GM12874 (cell line): Measurements from ENCODE around the gene RASAL2.

ENCODE experiments used
- TF ChIP-seq, protein P1 (sequence below): IDR thresholded peaks from 2 replicates; pipeline ENCODE4 v1.5.1; 2011; ENCODE audit warnings: low read depth, mild to moderate bottlenecking, control low read depth, low read length, moderate library complexity; ENCODE audit not compliant: insufficient read depth

The RASAL2 gene

DNA sequence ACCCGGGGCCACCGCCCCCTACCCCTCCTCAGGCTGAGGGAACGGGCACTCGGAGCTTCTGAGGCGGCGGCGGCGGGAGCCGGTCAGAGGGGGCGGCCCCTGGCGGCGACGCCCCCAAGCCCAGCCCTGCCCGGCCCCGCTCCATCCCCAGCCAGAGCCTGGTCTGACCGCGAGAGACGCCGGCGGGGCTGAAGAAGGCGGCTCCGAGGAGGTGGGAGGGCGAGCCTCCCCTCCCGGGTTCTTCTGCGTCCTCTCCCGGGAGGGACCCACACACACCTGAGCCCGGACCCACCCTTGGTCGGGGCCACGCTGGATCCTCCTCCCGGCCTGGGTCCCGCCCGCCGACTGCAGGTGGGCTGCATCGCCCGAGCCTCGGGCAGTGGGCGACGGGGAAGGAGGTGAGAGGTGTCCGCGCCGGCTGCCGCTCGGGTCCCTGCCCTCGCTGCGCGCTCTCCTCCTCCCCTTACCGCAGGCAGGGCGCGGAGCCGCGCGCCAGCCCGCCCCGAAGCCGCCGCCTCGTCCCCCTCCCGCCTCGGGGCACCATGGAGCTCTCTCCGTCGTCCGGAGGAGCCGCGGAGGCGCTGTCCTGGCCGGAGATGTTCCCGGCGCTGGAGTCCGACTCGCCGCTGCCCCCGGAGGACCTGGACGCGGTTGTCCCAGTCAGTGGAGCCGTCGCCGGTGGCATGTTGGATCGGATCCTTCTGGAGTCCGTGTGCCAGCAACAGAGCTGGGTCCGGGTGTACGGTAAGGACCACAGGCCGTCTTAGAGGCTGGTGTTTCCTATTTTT lies at the start of gene RASAL2:
TSS of gene RASAL2 (plus strand) at position 154 of the 788 bp plus-strand sequence. CDS start at position 543, 389 bp downstream.
- TF ChIP-seq, protein P1, sequence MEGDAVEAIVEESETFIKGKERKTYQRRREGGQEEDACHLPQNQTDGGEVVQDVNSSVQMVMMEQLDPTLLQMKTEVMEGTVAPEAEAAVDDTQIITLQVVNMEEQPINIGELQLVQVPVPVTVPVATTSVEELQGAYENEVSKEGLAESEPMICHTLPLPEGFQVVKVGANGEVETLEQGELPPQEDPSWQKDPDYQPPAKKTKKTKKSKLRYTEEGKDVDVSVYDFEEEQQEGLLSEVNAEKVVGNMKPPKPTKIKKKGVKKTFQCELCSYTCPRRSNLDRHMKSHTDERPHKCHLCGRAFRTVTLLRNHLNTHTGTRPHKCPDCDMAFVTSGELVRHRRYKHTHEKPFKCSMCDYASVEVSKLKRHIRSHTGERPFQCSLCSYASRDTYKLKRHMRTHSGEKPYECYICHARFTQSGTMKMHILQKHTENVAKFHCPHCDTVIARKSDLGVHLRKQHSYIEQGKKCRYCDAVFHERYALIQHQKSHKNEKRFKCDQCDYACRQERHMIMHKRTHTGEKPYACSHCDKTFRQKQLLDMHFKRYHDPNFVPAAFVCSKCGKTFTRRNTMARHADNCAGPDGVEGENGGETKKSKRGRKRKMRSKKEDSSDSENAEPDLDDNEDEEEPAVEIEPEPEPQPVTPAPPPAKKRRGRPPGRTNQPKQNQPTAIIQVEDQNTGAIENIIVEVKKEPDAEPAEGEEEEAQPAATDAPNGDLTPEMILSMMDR = no peak

DNA sequence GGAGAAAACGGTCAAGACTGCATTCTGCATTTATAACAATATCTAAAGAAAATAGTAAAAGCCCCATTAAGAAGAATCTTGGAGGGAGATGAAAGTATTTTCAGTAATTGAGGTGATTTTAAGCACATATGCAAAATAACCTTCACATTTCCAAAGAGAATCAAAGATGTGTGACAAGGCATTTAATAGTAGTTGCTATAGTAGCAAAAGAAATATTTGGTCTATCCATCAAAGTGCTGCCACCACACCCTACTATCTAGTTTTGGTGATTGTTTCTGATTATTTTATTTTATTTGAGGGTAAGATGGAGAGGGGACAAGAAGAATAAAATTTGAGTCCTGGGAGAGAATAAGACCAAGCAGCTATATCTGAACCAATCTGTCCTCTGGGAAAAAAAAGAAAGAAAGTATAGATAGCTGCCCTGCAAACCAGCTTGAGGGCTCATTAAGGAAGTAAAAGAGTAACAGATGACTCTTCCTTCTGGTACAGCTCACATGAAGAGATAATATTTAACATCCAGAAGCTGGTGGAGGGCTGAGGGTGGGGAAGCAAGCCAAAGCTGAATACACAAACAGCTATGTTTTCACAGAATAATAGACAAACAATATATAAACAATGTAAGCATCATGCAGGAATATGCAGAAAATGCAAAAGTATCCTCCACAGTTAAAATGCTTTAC lies 47.2 kb upstream of the RASAL2 start:
- TF ChIP-seq, protein P1 = no peak

DNA sequence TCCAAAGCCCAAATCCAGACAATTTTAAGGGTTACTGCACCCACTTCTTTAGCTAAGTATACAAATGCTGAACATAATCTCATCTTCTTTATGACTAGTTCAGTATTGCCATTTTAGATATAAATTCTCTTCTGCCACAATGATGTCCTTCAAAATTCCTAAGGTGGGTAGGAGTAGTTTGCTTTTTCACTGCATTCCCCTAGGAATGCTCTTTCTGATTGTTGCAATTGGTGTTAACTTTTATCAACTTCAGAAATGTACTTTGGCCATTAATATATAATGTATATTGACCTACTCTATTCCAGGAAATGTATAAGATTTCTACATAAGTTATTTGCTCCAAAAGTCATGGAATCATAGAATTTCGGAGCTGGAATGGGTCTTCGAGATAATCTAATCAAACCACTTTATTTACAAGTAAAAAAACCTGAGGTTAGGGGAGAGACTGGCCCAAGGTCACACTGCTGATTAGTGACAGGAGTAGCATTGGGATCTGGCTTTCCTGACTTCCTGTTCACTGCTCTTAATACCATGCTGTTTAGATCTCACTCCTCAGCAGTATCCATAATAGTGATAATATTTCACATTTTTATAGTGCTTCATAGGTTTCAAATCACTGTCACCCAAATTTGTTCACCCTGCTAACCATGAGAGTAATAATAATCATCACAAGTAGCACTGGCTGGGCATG lies 46.4 kb upstream of the RASAL2 start:
- TF ChIP-seq, protein P1 = no peak

DNA sequence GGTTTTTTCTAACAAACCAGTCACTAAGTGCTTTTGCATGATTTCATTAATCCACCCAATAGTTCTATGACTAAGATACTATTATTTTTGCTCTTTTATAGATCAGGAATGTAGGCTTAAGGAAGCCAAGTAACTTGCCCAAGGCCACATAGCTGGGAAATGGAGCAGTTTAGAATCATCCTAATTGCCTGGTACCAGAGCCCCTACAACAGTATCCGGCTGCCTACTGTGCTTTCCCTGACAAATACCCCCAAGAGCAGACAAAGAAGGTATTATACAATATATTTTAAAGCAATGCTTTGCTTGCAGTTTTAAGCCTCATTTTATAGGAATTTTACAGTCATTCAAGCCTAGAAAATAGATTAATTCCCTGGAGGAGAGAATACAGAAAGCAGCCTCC lies 45.5 kb upstream of the RASAL2 start:
- TF ChIP-seq, protein P1 = no peak

DNA sequence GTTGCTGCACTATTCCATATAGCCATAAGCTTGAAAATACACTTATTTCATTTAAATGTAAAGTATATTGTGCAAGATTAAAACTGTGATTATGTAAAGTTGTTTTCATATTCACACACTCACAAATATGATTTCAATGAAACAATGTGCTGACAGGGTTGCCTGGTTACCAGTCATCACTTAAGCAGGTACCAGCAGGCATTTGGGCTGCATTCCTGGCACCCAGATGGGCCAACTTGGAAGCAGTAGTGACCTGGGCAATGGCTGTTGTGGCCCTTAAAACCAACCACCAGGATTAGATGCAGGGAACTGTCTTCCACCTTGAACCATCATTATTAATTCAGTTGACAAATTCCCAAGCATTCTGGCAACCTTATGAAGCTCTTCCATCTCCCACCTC lies 45.0 kb upstream of the RASAL2 start:
- TF ChIP-seq, protein P1 = no peak

DNA sequence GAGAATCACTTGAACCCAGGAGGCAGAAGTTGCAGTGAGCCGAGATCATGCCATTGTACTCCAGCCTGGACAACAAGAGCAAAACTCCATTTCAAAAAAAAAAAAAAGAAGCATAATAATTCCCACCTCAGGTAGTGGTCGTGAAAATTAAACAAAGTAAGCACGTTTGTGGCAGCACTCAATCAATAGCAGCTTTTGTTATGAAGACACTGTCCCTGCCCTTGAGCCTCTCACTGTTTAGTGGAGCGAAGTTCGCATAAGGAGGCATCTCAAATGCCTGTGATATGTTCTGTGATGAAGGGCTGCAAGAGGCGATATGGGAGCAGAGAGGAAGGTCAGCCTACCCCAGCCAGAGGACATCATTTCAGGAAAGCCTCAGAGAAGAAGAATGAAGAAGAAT lies 43.8 kb upstream of the RASAL2 start:
- TF ChIP-seq, protein P1 = no peak

DNA sequence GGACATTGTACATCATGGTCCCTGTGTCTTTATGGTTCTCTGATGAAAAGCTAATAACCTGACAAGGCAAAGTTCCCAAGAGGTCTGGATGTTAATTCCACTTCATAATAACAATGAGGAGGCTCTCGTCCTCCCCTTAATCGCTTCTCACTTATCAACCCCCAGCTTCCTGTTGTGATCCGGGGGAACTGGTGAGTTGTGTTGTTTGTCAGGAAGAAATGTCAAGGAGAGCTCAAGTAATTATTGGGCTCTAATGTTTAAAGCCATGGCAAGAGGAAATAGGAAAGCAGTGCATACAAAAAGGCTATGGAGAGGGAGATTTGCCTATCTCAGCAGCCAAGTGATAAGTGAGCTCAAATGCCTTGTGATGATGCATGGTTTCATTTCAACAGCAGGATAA lies 42.8 kb upstream of the RASAL2 start:
- TF ChIP-seq, protein P1 = no peak
